ENCODE measurements around the gene GPR3.

GPR3 gene, protein sequence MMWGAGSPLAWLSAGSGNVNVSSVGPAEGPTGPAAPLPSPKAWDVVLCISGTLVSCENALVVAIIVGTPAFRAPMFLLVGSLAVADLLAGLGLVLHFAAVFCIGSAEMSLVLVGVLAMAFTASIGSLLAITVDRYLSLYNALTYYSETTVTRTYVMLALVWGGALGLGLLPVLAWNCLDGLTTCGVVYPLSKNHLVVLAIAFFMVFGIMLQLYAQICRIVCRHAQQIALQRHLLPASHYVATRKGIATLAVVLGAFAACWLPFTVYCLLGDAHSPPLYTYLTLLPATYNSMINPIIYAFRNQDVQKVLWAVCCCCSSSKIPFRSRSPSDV

DNA sequence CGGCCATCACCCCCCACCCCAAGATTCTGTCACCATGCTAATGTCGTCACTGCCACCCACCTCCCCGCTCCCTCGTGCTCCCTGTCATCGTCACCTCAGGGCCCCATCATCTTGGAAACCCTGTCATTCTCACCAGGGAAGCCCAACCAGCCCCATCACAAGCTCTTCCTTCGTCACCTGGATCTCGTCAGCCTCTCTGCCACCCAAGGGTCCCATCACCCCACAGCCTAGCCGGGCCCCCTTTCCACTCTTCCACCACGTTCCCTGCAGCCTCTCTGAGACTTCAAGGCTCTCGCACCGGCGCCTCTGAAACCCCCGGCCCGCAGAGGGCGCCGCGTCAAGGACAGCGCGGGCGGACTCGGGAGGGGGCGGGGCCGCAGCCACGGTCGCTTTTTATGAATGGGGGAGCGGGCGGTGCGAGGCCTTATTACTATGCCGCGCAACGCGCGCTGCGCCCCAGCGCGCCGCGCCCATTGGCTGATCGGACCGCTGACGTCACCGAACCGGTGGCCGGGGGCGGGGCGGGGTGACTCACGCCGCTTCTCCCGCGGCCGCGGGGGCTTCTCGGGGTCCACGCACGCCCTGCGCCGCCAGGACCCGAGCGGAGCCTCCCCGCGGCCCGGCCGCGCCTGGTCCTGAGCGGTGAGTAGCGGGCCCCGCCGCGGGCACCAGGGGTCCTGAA, at the start of gene GPR3:
TSS of gene GPR3 (plus strand) at position 527 of the 682 bp plus-strand sequence. CDS start 1,177 bp downstream, outside the sequence.
- DNase-seq = peak; percentile 57 to 82

DNA sequence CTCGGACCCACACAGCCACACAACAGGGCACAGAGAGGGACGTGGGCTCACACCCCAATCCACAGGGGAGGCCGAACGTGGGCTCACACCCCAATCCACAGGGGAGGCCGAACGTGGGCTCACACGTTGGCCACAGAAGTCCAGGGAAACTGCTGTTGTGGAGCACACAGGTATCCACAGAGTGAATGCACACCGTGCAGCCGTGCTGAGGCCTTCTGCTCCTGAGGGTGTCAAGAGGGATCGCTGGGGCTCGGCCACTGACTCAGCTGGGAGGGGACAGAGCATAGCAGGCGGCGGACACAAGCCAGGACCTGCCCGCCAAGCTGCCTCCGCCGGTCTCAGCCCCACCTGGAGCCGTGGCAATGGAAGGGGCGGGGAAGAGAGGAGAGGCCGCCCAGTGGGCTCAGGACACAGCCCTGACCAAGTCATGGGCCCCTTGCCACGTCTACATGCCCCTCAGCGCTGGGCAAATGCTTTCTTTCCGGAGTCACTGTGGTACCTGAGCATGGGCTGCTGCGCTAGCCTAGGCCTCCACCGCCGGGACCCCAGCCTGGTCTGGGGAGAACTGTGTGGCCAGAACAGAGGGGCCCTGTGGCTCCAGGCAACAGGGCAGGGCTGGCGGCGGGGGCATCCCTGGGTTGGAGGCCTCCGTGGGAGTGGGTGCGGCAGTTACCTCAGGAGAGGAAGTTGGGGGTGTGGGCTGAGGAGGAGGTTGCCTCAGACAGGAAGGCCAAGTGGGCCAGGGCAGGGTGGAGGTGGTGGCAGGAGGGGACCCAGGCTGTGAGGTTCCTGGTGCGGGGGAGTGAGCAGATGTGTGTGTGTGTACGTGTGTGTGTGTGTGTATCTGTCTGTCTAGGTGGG, 49.4 kb upstream of the GPR3 start:
- DNase-seq = no peak

DNA sequence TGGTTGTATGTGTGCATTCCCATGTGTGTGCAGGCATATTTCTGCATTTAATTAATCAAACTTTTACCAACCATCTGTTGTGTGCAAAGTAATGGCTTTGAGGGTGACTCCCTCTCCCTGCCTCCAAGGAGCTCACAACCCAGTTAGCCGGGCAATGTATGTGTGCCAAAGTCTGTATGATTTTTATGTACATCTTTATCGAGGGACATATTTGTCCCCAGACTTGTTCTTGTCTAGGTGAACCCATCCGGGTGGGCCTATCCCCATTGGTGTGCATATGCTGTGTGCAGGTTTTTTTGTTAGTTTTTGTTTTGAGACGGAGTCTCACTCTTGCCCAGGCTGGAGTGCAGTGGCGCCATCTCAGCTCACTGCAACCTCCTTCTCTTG, 48.8 kb upstream of the GPR3 start:
- DNase-seq = no peak

DNA sequence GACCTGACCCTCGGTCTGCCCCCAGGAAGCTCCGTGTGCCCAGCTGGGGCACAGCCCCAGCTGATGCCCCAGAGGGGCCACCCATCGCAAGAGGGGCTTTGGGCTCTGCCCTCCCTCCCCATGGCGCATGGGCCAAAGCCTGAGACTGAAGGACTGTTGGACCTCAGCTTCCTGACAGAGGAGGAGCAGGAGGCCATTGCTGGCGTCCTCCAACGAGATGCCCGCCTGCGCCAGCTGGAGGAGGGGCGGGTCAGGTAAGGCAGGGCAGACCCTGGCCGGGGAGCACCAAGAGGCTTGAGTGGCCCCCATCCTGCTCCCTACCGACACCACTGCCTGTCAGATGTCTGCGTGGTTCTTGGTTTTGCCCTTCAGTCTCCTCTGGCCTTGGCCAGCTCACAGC, 47.1 kb upstream of the GPR3 start:
- DNase-seq = no peak

DNA sequence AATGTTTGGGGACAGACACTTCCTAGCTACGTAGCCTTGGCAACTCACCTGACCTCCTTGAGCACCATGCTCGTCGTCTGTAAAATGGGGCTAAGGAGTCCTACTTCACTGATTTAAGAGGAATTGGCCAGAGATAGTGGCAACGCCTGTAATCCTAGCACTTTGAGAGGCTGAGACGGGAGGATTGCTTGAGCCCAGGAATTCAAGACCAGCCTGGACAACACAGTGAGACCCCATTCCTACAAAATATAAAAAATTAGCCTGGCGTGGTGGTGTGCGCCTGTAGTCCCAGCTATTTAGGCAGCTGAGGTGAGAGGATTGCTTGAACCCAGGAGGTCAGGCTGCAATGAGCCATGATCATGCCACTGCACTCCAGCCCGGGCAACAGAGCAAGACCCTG, 46.1 kb upstream of the GPR3 start:
- DNase-seq = no peak

DNA sequence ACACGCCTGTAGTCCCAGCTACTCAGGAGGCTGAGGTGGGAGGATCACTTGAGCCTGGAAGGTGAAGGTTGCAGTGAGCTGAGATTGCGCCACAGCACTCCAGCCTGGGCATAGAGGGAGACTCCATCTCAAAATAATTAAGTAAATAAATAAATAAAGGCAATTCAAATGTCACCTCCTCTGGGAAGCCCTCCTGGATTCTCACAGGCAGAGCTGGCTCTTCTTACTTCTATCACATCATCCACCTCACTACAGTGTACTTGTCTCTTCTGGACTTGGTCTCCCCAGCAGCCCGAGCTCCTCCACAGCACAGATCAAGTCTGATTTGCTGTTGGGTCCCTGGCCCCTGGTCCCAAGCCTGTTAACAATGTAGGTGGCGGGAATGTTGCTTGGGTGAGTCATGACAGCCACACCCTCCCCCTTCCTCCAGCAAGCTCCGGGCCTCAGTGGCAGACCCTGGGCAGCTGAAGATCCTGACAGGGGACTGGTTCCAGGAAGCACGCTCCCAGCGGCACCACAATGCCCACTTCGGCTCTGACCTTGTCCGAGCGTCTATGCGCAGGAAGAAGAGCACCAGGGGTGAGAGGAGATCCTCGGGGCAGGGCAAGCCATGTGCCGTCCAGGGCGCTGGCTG, 45.3 kb upstream of the GPR3 start:
- no peak for DNase-seq

DNA sequence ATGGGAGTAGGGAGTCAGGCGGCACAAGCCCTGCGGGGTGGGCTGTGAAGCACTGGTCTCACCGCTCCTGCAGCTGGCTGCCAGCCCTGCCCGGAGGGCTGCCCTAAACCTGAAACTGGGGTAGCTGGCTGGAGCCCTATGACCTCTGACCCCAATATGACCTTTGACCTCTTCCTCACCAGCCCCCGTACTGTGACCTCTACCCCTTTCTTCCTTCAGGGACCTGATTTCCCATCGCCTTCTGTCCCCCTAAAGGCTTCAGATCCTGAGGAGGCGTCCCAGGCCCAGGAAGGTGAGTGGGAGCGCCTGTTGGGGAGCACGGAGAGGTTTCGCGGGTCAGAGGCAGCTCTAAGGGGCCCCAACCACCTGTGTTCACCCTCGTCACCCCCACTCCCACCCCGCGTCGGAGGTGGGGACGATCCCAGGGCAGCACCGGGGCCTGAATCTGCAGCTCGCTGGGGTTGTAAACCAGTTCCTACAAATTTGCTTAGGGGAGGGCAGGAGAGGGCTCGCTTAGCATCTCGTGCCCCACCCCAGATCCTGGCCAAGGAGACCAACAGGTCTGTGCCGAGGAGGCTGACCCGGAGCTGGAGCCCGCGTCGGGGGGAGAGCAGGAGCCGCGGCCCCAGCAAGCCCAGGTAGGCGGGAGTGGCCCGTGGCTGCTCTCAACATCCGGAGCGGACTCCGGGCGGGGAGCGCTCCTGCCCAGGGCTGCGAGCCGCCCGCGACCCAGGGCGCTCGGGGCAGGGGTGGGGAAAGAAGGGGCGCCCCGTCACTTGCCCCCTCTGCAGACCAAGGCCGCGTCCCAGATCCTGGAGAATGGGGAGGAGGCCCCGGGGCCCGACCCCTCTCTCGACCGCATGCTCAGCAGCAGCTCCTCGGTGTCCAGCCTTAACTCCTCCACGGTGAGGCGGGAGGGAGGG, 43.3 kb upstream of the GPR3 start:
- no peak for DNase-seq

DNA sequence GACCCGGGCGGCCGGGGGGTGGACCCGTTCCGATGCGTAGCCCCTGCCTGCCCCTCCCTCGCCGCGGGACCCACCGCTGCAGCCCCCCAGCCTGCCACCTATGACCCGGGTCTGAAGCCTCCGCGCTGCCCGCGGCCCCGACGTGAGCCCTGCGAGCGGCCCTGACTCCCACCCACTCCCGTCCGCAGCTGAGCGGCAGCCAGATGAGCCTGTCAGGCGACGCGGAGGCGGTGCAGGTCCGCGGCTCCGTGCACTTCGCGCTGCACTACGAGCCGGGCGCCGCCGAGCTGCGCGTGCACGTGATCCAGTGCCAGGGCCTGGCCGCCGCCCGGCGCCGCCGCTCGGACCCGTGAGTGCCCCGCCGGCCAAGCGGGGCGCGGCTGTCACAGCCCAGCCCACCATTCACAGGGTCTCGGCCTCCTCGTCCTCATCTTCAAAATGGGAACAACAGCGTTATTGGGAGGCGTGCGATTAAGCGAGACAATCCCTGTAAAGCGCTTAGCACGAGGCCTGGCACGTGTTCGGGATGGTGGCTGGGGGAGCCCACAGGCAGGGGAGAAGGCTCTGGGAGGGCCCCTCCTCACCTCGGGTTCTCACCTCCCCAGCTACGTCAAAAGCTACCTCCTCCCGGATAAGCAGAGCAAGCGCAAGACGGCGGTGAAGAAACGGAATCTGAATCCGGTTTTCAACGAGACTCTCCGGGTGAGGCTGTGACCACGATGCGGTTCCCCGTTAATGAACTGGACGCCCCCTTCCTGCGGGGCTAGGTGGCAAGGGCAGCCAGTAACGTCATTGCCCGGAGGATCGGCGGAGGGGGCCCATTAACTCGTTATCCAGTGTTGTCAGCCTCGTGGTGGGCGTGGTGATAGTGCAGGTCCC, 42.4 kb upstream of the GPR3 start:
- no peak for DNase-seq

DNA sequence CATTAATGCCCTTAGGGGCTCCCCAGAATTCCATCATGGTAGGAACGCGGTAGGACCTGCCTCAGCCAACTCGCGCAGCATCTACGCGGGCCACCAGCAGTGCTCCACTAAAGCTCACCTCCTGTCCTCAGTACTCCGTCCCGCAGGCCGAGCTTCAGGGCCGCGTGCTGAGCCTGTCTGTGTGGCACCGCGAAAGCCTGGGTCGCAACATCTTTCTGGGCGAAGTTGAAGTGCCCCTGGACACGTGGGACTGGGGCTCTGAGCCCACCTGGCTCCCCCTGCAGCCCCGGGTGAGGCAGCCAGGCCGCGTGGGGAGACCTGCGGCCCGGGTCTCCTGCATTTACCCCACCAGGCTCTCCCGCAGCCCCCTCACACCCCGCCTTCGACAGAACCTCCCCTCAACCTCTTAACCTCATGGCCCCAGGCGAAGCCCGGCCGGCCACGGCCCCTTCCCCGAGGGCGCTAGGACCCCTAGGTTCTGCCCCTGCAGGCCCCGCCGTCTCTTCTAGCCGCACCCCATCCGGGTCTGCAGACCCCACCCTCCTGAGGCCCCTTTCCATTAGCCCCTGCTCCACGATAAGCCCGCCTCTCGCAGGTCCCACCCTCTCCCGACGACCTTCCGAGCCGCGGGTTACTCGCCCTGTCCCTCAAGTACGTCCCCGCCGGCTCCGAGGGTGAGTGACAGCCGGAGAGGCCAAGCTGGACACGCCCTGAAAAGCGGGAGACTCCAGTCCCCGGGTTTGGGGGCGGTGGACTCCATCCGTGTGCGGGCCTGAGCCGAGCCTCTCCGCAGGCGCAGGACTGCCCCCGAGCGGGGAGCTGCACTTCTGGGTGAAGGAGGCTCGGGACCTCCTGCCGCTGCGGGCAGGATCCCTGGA, 41.5 kb upstream of the GPR3 start:
- no peak for DNase-seq

DNA sequence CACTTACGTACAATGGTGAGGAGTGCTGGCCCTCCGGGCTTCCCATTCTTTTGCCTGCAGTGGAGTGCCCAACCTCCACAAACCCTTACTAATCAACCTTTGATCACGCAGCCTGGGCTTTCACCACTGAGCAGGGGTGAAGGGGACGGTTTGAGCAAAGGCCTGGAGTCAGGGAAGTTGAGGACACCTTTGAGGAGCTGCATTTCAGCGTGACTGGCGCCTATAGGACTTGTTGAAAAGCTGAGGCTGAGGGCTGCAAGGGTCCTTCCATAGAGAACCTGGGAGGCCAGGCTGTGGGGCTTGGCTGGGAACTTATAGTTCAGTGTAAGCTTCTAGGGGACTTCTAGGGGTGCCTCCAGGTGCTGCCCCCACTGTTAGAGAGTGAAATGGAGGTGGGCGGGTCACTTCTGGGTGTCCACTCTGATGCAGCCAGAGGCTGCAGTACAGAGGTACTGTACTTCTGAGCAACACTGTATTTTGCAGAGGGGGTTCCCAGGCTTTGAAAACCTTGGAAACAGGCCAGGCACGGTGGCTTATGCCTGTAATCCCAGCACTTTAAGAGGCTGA, 40.8 kb upstream of the GPR3 start:
- no peak for DNase-seq

DNA sequence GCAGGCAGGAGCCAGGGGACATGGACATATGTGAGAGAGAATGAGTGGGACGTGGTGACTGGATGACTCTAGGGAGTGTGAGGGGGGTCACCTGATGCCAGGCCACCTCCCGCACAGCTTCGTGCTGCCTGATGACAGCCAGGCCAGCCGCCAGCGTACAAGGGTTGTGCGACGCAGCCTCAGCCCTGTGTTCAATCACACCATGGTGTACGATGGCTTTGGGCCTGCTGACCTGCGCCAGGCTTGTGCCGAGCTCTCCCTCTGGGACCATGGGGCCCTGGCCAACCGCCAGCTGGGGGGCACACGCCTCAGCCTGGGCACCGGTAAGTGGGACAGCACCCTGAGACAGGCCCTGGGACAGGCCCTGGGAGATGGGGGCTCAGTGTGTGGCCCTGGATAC, 39.3 kb upstream of the GPR3 start:
- no peak for DNase-seq

DNA sequence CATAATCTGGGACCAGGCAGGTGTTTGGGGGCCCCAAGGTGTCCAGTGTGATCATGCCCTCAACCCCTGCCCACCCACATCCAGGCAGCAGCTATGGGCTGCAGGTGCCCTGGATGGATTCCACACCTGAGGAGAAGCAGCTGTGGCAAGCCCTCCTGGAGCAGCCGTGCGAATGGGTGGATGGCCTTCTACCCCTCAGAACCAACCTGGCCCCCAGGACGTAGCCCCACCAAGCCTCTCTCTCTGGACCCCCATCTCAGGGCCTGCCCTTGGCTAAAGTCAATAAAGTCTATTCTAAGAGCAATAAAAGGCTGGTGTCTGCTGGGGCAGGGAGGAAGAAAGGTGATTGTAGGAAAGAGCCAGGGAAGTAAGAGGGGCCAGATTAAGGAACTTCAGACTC, 38.8 kb upstream of the GPR3 start:
- DNase-seq = no peak

DNA sequence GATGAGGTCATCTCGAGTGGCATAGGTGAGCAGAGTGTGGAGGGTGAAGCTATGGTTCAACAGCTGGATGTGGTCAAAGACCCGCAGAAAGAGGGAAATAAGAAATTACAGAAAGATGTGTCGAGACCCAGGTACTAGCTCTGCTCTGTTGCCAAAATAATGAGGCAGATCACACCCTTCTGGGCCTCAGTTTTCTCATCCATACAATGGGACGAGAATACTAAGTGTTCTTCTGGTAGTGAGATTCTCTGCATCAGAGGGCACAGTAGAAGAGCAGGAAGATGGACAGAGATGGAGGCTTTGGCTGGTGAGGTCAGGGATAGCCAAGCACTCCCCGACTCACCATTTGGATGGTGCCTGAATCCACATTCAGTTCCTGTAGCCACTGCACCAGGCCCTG, 36.7 kb upstream of the GPR3 start:
- no peak for DNase-seq

DNA sequence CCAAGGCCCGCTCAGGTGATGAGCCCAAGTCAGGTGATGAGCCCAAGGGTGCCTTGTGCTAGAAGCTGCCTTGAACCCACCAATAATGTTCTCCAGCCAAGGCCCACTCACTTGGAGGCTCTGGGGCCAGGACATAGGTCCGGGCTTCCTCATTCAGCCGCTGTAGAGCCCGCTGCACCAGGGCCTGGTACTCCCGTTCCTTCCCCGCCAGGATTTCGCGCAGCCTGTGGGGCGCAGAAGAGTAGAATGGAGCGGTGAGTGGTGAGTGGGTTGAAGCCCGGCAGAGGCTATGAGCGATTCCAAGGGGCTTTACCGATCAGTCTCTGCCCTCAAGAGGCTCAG, 36.2 kb upstream of the GPR3 start:
- no peak for DNase-seq

DNA sequence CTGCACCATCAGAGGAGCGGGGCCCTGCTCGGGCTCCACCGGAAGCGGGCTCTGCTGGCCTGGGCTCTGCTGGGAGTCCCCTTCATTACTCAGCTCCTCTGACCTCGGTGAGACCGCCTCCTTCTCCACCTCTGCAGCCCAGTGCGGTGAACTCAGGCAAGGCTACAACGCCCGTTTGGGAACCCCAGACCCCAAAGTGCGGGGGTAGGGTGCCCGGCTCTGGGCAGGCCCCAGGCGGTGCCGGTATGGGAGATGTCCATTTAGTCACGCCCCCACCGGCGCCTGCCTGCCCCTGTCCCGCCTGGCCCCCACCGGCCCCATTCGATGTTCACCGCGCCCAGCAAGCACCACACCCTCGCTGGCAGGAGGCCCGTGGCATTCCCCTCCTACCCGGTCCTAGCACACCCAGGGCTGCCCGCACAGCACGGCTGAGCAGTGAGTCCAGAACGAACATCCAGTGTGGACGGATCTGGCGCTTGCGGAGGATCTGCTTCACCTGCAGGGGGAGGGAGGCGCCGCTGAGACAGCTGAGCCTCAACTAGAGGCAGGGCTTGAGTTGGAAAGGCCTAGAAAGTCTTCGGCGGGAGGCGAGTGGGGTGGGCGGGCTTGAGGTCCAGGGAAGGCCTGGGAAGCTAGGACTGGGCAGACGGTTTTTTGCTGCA, 35.7 kb upstream of the GPR3 start:
- DNase-seq = no peak

DNA sequence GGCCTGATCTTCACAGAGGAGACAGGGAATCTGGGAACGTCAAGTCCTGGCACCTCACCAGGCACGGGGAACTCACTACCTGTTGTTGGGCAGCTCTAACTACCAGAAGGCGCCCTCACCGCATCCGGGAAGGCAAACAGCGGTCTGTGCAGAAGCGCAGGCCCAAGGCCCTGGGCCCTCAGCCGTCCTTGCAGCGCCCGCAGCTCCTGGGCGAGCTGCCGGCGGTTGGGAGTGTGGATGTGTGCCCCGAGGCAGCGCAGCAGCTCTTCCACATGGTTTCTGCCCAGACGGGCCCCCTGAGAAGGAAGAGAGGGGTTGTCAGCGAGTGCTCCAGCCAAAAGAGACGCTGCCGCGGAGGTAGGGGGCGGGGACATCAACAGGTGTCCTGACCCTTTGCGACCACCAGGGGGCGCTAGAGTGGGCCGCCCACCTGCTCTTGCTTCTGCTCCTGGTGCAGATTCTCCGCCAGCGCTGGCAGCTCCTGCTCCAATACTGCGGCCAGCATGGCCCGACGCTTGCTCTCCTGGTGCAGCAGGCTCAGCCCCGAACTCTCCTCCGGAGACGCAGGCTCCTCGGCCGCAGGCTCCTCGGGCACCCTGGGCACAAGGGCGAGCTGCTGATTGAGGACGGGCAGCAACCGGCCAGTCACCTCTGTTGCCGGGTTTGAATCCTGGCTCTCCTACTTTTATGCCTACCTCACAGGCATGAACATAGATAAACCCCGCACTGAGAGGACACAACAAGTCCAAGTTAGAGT, 35.0 kb upstream of the GPR3 start:
- no peak for DNase-seq

DNA sequence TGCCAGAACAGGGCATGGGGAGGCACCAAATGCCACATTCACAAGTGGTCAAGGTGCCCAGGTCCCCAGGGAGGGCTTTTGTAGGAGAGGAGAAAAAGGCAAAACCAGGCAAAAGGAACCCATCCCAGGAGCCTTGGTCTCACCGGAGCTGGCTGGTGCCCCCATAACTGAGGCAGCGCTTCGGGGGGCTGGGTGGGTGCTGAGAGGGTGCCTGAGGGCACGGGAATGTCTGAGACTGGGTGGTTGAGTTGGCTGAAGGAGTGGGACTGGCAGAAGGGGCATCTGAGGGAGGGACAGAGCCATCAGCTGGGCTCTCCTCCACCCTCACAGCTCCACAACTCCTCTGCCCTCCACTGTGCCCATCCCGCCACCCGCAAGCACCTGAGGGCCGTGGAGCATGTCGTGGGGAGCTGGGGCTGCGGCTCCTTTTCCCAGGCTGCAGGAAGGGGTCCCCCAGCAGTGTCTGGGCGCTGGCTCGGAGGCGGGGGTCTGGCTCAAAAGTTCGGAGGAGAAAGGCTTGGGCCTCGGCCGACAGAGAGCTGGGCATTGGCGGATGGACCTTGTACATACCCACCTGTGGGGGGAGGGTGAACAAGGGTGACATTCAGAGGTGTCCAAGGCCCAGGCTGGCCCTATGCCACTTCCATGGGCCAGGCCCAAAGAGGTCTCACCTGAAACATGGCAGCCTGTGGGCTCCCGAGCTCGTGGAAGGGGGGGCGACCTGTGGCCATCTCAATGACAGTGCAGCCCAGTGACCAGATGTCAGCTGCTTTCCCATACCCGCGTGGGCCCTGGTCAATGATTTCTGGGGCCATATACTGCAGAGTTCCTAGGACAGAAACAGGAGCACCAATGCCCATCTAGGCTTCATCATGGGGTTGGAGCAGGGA, 34.1 kb upstream of the GPR3 start:
- no peak for DNase-seq

Data from SW 1271 (cell line).